ENCODE measurements around the gene PLCG2.
"Not testable (repeated sequence)": the region's sequence is repeated elsewhere in the genome, so short reads cannot be mapped to it uniquely, and the experiment has no call there.

PLCG2 gene

GRCh38 chr16:81796035-81796434 is 16.9 kb downstream of the PLCG2 start:
- H3K4me3 ChIP-seq (ENCODE audit: low read depth, low read length) = no peak overlapping the region
- in situ Hi-C loops (cut with HindIII; ENCODE audit: low sequenced_read_pairs) = no loop called here
- no peak for TF ChIP-seq CTCF (IDR thresholded peaks at IDR 0.05; ENCODE audit: low read depth, low read length)
- no peak for DNase-seq (ENCODE audit: low read depth, low spot score)

- H3K4me3 ChIP-seq (ENCODE audit: low read depth, low read length) = no peak overlapping the region
- no peak for TF ChIP-seq CTCF (IDR thresholded peaks at IDR 0.05; ENCODE audit: low read depth, low read length)
- in situ Hi-C loops (cut with HindIII; ENCODE audit: low sequenced_read_pairs) = no loop called here
- no peak for DNase-seq (ENCODE audit: low read depth, low spot score)
These were observed 17.7 kb downstream of the PLCG2 start for GRCh38 chr16:81796583-81797346.

- DNase-seq (ENCODE audit: low read depth, low spot score) = no peak
- H3K4me3 ChIP-seq (ENCODE audit: low read depth, low read length) = no peak overlapping the region
- no peak for TF ChIP-seq CTCF (IDR thresholded peaks at IDR 0.05; ENCODE audit: low read depth, low read length)
- in situ Hi-C loops (cut with HindIII; ENCODE audit: low sequenced_read_pairs) = no loop called here
These were observed 18.4 kb downstream of the PLCG2 start for GRCh38 chr16:81797443-81797842.

- no peak for DNase-seq (ENCODE audit: low read depth, low spot score)
- TF ChIP-seq CTCF (IDR thresholded peaks at IDR 0.05; ENCODE audit: low read depth, low read length) = no peak
- H3K4me3 ChIP-seq (ENCODE audit: low read depth, low read length) = no peak overlapping the region
- in situ Hi-C loops (cut with HindIII; ENCODE audit: low sequenced_read_pairs) = no loop called here
These were observed 19.4 kb downstream of the PLCG2 start for GRCh38 chr16:81798311-81799137.

- H3K4me3 ChIP-seq (ENCODE audit: low read depth, low read length) = no peak overlapping the region
- in situ Hi-C loops (cut with HindIII; ENCODE audit: low sequenced_read_pairs) = no loop called here
- DNase-seq (ENCODE audit: low read depth, low spot score) = no peak
- no peak for TF ChIP-seq CTCF (IDR thresholded peaks at IDR 0.05; ENCODE audit: low read depth, low read length)
These were observed 20.0 kb downstream of the PLCG2 start for GRCh38 chr16:81799138-81799504.

GRCh38 chr16:81801724-81802123 is 22.6 kb downstream of the PLCG2 start:
- DNase-seq (ENCODE audit: low read depth, low spot score); in situ Hi-C loops (cut with HindIII; ENCODE audit: low sequenced_read_pairs); H3K4me3 ChIP-seq (ENCODE audit: low read depth, low read length): not testable (repeated sequence)

- no peak for TF ChIP-seq CTCF (IDR thresholded peaks at IDR 0.05; ENCODE audit: low read depth, low read length)
- in situ Hi-C loops (cut with HindIII; ENCODE audit: low sequenced_read_pairs) = no loop called here
- H3K4me3 ChIP-seq (ENCODE audit: low read depth, low read length) = no peak overlapping the region
These were observed 24.2 kb downstream of the PLCG2 start for GRCh38 chr16:81803332-81803731.

More at GRCh38 chr16:81803332-81803731, 24.2 kb downstream of the PLCG2 start:
- no peak for DNase-seq (ENCODE audit: low read depth, low spot score)

Data from astrocyte of the spinal cord (primary cell).